GM12874 (cell line): Measurements from ENCODE around the gene HPS3.

Source experiments
- TF ChIP-seq, protein P1 (sequence below): IDR thresholded peaks from 2 replicates; pipeline ENCODE4 v1.5.1; 2011; ENCODE audit warnings: low read depth, mild to moderate bottlenecking, control low read depth, low read length, moderate library complexity; ENCODE audit not compliant: insufficient read depth

Gene HPS3

DNA sequence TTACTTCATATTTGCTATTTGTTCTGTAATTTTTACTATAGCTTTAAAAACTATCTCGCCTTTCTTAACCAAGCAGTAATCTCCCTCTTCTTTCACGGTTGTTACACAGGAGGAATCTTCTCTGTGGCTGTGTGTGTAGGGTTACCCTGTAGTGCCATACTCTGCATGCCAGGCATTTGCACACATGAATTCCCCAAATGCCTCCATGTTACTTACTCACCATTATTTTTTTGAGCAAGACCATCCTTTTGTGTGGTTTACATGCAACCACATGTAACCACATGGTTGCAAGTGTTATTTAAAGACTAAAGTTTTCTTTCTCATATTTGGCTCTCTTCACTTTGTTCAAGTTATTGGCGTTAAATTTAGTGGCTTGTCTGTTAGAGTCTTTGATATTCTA lies 45.5 kb downstream of the HPS3 start:
- TF ChIP-seq, protein P1, sequence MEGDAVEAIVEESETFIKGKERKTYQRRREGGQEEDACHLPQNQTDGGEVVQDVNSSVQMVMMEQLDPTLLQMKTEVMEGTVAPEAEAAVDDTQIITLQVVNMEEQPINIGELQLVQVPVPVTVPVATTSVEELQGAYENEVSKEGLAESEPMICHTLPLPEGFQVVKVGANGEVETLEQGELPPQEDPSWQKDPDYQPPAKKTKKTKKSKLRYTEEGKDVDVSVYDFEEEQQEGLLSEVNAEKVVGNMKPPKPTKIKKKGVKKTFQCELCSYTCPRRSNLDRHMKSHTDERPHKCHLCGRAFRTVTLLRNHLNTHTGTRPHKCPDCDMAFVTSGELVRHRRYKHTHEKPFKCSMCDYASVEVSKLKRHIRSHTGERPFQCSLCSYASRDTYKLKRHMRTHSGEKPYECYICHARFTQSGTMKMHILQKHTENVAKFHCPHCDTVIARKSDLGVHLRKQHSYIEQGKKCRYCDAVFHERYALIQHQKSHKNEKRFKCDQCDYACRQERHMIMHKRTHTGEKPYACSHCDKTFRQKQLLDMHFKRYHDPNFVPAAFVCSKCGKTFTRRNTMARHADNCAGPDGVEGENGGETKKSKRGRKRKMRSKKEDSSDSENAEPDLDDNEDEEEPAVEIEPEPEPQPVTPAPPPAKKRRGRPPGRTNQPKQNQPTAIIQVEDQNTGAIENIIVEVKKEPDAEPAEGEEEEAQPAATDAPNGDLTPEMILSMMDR: no peak

DNA sequence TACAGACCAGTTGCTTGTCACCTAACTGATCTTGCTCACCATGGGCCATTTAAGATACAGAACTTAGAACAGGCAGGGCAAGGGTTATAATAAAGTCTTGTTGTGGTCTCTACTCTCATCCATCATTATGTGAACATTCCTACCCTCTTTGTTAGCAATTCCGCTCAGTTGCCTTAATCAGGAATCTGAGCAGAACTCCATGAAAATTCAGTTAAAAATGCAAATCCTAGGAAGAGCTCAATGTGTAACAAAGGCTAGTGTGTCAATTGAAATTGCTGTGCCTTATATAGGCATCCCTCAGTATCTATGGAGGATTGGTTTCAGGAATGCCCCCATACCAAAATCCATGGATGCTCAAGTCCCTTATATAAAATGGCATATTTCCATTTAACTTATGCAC lies 47.7 kb downstream of the HPS3 start:
- TF ChIP-seq, protein P1: no peak

DNA sequence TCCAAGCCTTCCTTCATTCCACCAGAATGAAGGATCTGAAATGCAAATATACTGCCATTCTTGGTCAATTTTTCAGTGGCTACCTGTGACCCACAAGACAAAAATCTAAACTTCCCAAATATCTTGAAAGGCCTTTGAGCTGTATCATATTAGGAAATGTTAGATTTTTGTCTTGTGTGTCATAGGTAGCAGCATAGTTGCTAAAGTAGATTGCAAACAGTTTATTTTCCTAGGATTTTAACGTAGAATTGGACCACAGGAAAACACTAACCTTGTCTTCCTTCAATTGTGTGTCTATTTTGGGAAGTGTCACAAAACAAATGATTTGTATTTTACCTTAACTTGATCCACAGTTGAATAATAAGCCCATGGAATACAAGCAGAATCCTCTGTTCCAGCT lies 49.8 kb downstream of the HPS3 start:
- TF ChIP-seq, protein P1: no peak

DNA sequence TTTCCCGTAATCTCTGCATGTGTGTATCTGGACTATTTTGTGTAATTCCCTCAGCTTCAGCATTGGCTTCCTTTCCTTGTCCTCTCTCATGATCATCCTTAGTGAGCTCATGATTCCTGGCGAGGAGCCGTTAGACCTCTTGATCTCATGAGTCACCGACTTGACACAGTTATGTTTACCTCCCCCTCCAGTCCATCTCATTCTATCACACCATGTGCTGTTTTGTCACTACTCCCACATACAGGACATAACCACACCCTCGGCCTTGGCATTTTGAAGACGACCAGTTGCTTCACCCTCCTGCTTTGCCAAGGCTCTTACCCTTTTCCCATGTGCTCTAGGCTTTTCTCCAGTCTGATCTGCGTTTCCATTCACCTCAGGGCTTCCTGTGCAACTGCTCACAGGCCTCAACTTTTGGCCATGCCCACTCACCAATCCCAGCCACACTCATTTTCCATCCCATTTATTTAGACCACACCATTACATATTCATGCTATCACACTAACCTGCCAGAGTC lies 50.7 kb downstream of the HPS3 start:
- TF ChIP-seq, protein P1: no peak

DNA sequence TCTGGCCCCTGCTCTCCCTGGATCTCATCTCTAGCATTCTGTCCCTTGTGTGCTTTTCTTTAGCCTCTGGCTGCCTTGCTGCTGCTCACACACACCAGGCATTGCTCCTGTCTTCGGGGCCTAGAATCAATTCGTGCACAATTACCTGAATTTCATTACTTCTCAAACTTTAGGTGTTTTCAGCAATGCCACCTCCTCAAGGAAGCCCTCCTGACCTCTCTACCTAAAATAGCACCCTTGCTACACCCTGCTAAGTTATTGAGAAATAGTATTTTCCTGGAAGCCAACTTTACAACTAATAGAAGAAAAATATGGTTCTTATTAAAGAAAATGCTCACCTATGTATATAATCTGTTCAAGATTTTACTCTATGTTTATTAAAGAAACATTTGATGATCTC lies 51.7 kb downstream of the HPS3 start:
- TF ChIP-seq, protein P1: no peak

DNA sequence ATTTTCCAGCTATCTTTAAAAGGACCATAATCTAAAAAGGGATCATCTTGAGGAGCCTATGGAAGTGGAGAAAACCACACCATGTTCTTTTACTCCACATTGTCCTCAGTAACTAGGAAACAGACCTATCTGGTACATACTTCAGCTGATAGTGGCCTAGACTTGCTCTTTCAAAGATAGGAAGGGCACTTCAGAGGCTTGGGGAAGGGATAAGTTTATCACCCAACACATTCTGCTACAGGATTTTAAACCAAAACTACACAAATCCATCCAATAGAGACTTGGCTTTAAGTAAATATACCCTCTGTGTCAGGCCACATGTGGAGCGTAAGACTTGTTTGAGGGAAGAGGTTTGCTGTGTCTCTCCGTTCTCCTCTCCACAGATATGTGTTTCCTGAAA lies 56.8 kb downstream of the HPS3 start:
- TF ChIP-seq, protein P1: no peak

DNA sequence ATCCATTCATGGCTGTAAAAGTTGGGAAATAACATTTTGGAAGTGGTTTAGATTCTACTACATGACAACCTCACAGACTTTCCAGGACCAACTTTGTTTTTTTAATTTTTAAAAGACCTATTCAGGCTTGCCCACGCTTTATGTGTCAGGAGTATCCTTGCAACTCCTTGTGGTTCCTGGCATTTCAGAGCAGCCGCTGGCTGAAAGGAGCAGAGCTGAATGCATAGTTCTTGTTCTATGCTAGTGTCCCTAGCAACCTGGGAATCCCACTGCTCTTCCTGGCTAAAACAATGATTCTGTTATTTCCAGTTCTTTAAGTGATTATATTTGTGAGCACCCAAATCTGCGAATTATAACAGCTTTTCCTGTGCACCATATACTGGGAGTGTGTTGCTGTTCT lies 57.3 kb downstream of the HPS3 start:
- TF ChIP-seq, protein P1: no peak
